Effector memory CD4-positive, alpha-beta T cell (primary cell): ENCODE results near the gene TJP3.
A peak's percentile ranks its signal among the peaks of the same experiment; 100 is the strongest.

Experiments used
- DNase-seq, 3 donors: peaks; one replicate each; pipeline ENCODE4 v3.0.0-alpha.2; 2020
- H3K27ac ChIP-seq: 2 replicates; pipeline ENCODE4 v1.7.0; 2013; ENCODE audit warnings: mild to moderate bottlenecking, low read length, moderate library complexity; ENCODE audit not compliant: insufficient read depth, poor library complexity, severe bottlenecking
- H3K27me3 ChIP-seq: replicated peaks from 2 replicates; pipeline ENCODE4 v1.7.0; 2013; ENCODE audit warnings: mild to moderate bottlenecking, low read length; ENCODE audit not compliant: insufficient read depth, control insufficient read depth, poor library complexity, severe bottlenecking
- H3K36me3 ChIP-seq: 2 replicates; pipeline ENCODE4 v1.7.0; 2013; ENCODE audit warnings: mild to moderate bottlenecking, low read length, moderate library complexity; ENCODE audit not compliant: control insufficient read depth, insufficient read depth
- H3K4me1 ChIP-seq: 2 replicates; pipeline ENCODE4 v1.7.0; 2013; ENCODE audit warnings: low read length, mild to moderate bottlenecking; ENCODE audit not compliant: control insufficient read depth, insufficient read depth, poor library complexity, severe bottlenecking
- H3K4me3 ChIP-seq: 2 replicates; pipeline ENCODE4 v1.7.0; 2013; ENCODE audit warnings: low read length, low read depth, mild to moderate bottlenecking; ENCODE audit not compliant: insufficient read depth, poor library complexity, severe bottlenecking
- H3K9me3 ChIP-seq: 2 replicates; pipeline ENCODE4 v1.7.0; 2013; ENCODE audit warnings: mild to moderate bottlenecking, low read length, moderate library complexity; ENCODE audit not compliant: control insufficient read depth

TJP3 gene

GRCh38 chr19:3682286-3682685, 25.9 kb upstream of the TJP3 start:
- H3K27ac ChIP-seq, result no peak overlapping the region
- DNase-seq, result no peak
- no peak overlapping the region for H3K4me3 ChIP-seq
- no peaks in the 10 kb centered on the region for H3K27me3 ChIP-seq
- H3K4me1 ChIP-seq, result no peaks in the 10 kb centered on the region
- H3K36me3 ChIP-seq, result peaks cover 4% of the 10 kb centered on the region
- no peaks in the 10 kb centered on the region for H3K9me3 ChIP-seq

- Histone ChIP-seq H3K27ac (no peak overlapping the region), H3K9me3 (no peaks in the 10 kb centered on the region), H3K27me3 (no peaks in the 10 kb centered on the region), H3K36me3 (peaks cover 4% of the 10 kb centered on the region), H3K4me3 (no peak overlapping the region), H3K4me1 (peaks cover 5% of the 10 kb centered on the region)
- no peak for DNase-seq
Measured at GRCh38 chr19:3682741-3683404, 25.3 kb upstream of the TJP3 start.

- H3K27ac ChIP-seq, result no peak overlapping the region
- DNase-seq, result no peak
- no peaks in the 10 kb centered on the region for H3K27me3 ChIP-seq
- H3K4me1 ChIP-seq, result peaks cover 11% of the 10 kb centered on the region
- H3K4me3 ChIP-seq, result no peak overlapping the region
- no peaks in the 10 kb centered on the region for H3K9me3 ChIP-seq
- H3K36me3 ChIP-seq, result peaks cover 4% of the 10 kb centered on the region
Measured at GRCh38 chr19:3683405-3684053, 24.7 kb upstream of the TJP3 start.

GRCh38 chr19:3684054-3684816, 23.9 kb upstream of the TJP3 start:
- peaks cover 4% of the 10 kb centered on the region for H3K36me3 ChIP-seq
- no peak for DNase-seq
- H3K4me3 ChIP-seq, result no peak overlapping the region
- H3K27ac ChIP-seq, result no peak overlapping the region
- H3K4me1 ChIP-seq, result peaks cover 12% of the 10 kb centered on the region
- H3K9me3 ChIP-seq, result no peaks in the 10 kb centered on the region
- H3K27me3 ChIP-seq, result no peaks in the 10 kb centered on the region

- Histone ChIP-seq H3K4me3 (no peak overlapping the region), H3K27me3 (no peaks in the 10 kb centered on the region), H3K36me3 (peaks cover 4% of the 10 kb centered on the region), H3K9me3 (no peaks in the 10 kb centered on the region), H3K4me1 (peaks cover 12% of the 10 kb centered on the region), H3K27ac (no peak overlapping the region)
- DNase-seq, result no peak
Measured at GRCh38 chr19:3684817-3685410, 23.3 kb upstream of the TJP3 start.

GRCh38 chr19:3687393-3687773, 20.8 kb upstream of the TJP3 start:
- H3K27me3 ChIP-seq, result no peaks in the 10 kb centered on the region

GRCh38 chr19:3687774-3688706, 20.1 kb upstream of the TJP3 start:
- no peaks in the 10 kb centered on the region for H3K9me3 ChIP-seq
- H3K4me3 ChIP-seq, result peak overlapping the region; percentile 52
- H3K27me3 ChIP-seq, result no peaks in the 10 kb centered on the region
- peaks cover 4% of the 10 kb centered on the region for H3K36me3 ChIP-seq
- H3K27ac ChIP-seq, result peak overlapping the region; percentile 41
- peak in 1 of 3 donors; percentile 12 for DNase-seq
- peaks cover 12% of the 10 kb centered on the region for H3K4me1 ChIP-seq

More at GRCh38 chr19:3687393-3687773, 20.8 kb upstream of the TJP3 start:
- H3K4me3 ChIP-seq, result peak overlapping the region; percentile 52
- peak overlapping the region; percentile 41 for H3K27ac ChIP-seq
- DNase-seq, result no peak
- H3K9me3 ChIP-seq, result no peaks in the 10 kb centered on the region
- H3K4me1 ChIP-seq, result peaks cover 12% of the 10 kb centered on the region
- peaks cover 4% of the 10 kb centered on the region for H3K36me3 ChIP-seq

- H3K4me3 ChIP-seq, result no peak overlapping the region
- peaks cover 5% of the 10 kb centered on the region for H3K36me3 ChIP-seq
- DNase-seq, result no peak
- H3K27ac ChIP-seq, result no peak overlapping the region
- H3K9me3 ChIP-seq, result no peaks in the 10 kb centered on the region
- no peaks in the 10 kb centered on the region for H3K27me3 ChIP-seq
- H3K4me1 ChIP-seq, result peaks cover 12% of the 10 kb centered on the region
Measured at GRCh38 chr19:3690551-3691371, 17.4 kb upstream of the TJP3 start.

- no peak overlapping the region for H3K4me3 ChIP-seq
- peaks cover 12% of the 10 kb centered on the region for H3K4me1 ChIP-seq
- peaks cover 5% of the 10 kb centered on the region for H3K36me3 ChIP-seq
- no peaks in the 10 kb centered on the region for H3K9me3 ChIP-seq
- no peak for DNase-seq
- no peak overlapping the region for H3K27ac ChIP-seq
- no peaks in the 10 kb centered on the region for H3K27me3 ChIP-seq
Measured at GRCh38 chr19:3691372-3691716, 16.8 kb upstream of the TJP3 start.
